H9 (cell line): ENCODE results near the gene FAM171A1. TPM values are rescaled to one million over a fixed set of nuclear protein-coding genes. Genes with fewer than 3 reads are reported as not detected.

Experiments
- DNase-seq: peaks from one replicate; pipeline ENCODE4 v3.0.0-alpha.2; 2017
- H2AFZ ChIP-seq: one replicate; pipeline ENCODE4 v1.6.1; 2013; ENCODE audit warnings: mild to moderate bottlenecking, low read length, control low read depth, moderate library complexity
- H2AK5ac ChIP-seq: 2 replicates; pipeline ENCODE4 v1.6.1; 2013; ENCODE audit warnings: low read length, control low read depth, mixed read lengths; ENCODE audit not compliant: insufficient read length
- H2BK120ac ChIP-seq: one replicate; pipeline ENCODE4 v1.6.1; 2013; ENCODE audit warnings: low read depth, mild to moderate bottlenecking, low read length, control low read depth, inconsistent platforms; ENCODE audit not compliant: poor library complexity, severe bottlenecking
- H2BK12ac ChIP-seq: 2 replicates; pipeline ENCODE4 v1.6.1; 2013; ENCODE audit warnings: low read length, control low read depth, mixed read lengths, low read depth; ENCODE audit not compliant: insufficient read length
- H2BK15ac ChIP-seq: 2 replicates; pipeline ENCODE4 v1.6.1; 2013; ENCODE audit warnings: low read depth, low read length, control low read depth
- H2BK20ac ChIP-seq: one replicate; pipeline ENCODE4 v1.6.1; 2013; ENCODE audit warnings: low read depth, mild to moderate bottlenecking, low read length, control low read depth, inconsistent platforms; ENCODE audit not compliant: poor library complexity, severe bottlenecking
- H2BK5ac ChIP-seq: 2 replicates; pipeline ENCODE4 v1.6.1; 2013; ENCODE audit warnings: low read length, control low read depth, mixed read lengths; ENCODE audit not compliant: insufficient read length
- H3K14ac ChIP-seq: 2 replicates; pipeline ENCODE4 v1.6.1; 2013; ENCODE audit warnings: low read length, control low read depth; ENCODE audit not compliant: insufficient read depth
- H3K18ac ChIP-seq: 2 replicates; pipeline ENCODE4 v1.6.1; 2013; ENCODE audit warnings: low read depth, mild to moderate bottlenecking, mixed read lengths, low read length, control low read depth; ENCODE audit not compliant: insufficient read length
- H3K23ac ChIP-seq: 2 replicates; pipeline ENCODE4 v1.6.1; 2013; ENCODE audit warnings: low read length, control low read depth, mixed read lengths, low read depth; ENCODE audit not compliant: insufficient read length
- H3K23me2 ChIP-seq: 2 replicates; pipeline ENCODE4 v1.6.1; 2013; ENCODE audit warnings: low read depth, mild to moderate bottlenecking, mixed read lengths, low read length, control low read depth; ENCODE audit not compliant: insufficient read length, poor library complexity, severe bottlenecking
- H3K27ac ChIP-seq: 2 replicates; pipeline ENCODE4 v1.5.1; 2013; ENCODE audit warnings: low read length, control low read depth, mixed read lengths, low read depth; ENCODE audit not compliant: insufficient read length
- H3K27me3 ChIP-seq: 2 replicates; pipeline ENCODE4 v1.6.1; 2013; ENCODE audit warnings: low read length, control low read depth, inconsistent platforms; ENCODE audit not compliant: insufficient read depth
- H3K4ac ChIP-seq: 2 replicates; pipeline ENCODE4 v1.6.1; 2013; ENCODE audit warnings: low read depth, mild to moderate bottlenecking, control low read depth, inconsistent platforms, low read length, moderate library complexity
- H3K4me1 ChIP-seq: 2 replicates; pipeline ENCODE4 v1.6.1; 2013; ENCODE audit warnings: low read length, control low read depth, inconsistent platforms; ENCODE audit not compliant: insufficient read depth
- H3K4me2 ChIP-seq: 2 replicates; pipeline ENCODE4 v1.6.1; 2013; ENCODE audit warnings: low read length, control low read depth, mixed read lengths; ENCODE audit not compliant: insufficient read length, insufficient read depth
- H3K56ac ChIP-seq: 2 replicates; pipeline ENCODE4 v1.6.1; 2013; ENCODE audit warnings: low read depth, mild to moderate bottlenecking, mixed read lengths, low read length, control low read depth; ENCODE audit not compliant: insufficient read length
- H3K79me1 ChIP-seq: 2 replicates; pipeline ENCODE4 v1.6.1; 2013; ENCODE audit warnings: low read depth, mild to moderate bottlenecking, moderate library complexity, low read length, control low read depth, inconsistent platforms; ENCODE audit not compliant: insufficient read depth, poor library complexity, severe bottlenecking
- H3K79me2 ChIP-seq: 2 replicates; pipeline ENCODE4 v1.6.1; 2013; ENCODE audit warnings: low read length, control low read depth, inconsistent platforms; ENCODE audit not compliant: insufficient read depth
- H3K9ac ChIP-seq: 2 replicates; pipeline ENCODE4 v1.6.1; 2013; ENCODE audit warnings: low read length, control low read depth, mixed read lengths; ENCODE audit not compliant: insufficient read length; ENCODE audit errors: extremely low read depth
- H3K9me3 ChIP-seq: one replicate; pipeline ENCODE4 v1.6.1; 2013; ENCODE audit warnings: low read depth, low read length, inconsistent platforms; ENCODE audit not compliant: control insufficient read depth
- H3T11ph ChIP-seq: one replicate; pipeline ENCODE4 v1.6.1; 2013; ENCODE audit warnings: mild to moderate bottlenecking, low read length, control low read depth, inconsistent platforms
- H4K20me1 ChIP-seq: one replicate; pipeline ENCODE4 v1.6.1; 2013; ENCODE audit not compliant: control insufficient read depth, insufficient read length, insufficient read depth
- H4K5ac ChIP-seq: 2 replicates; pipeline ENCODE4 v1.6.1; 2013; ENCODE audit warnings: low read depth, mild to moderate bottlenecking, mixed read lengths, low read length, control low read depth; ENCODE audit not compliant: insufficient read length
- H4K8ac ChIP-seq: replicated peaks from 2 replicates; pipeline ENCODE4 v1.6.1; 2013; ENCODE audit warnings: low read length, control low read depth, mixed read lengths, low read depth; ENCODE audit not compliant: insufficient read length
- H4K91ac ChIP-seq: 2 replicates; pipeline ENCODE4 v1.6.1; 2013; ENCODE audit warnings: low read depth, mild to moderate bottlenecking, moderate library complexity, mixed read lengths, low read length, control low read depth; ENCODE audit not compliant: insufficient read length
- H3K27ac Mint-ChIP-seq, 3 experiments: 2 replicates in 2 of 3; 3 replicates in 1 of 3; pipeline ENCODE4 v1.8.0; 2020 to 2021; ENCODE audit warnings: mixed read lengths in 3 of 3, mild to moderate bottlenecking in 1 of 3, moderate library complexity in 1 of 3
- H3K27me3 Mint-ChIP-seq: 2 replicates; pipeline ENCODE4 v1.8.0; 2021; ENCODE audit warnings: low read depth, mild to moderate bottlenecking, moderate library complexity, mixed read lengths
- H3K36me3 Mint-ChIP-seq, 3 experiments: 2 replicates in 2 of 3; 3 replicates in 1 of 3; pipeline ENCODE4 v1.8.0; 2020 to 2021; ENCODE audit warnings: low read depth in 3 of 3, mixed read lengths in 3 of 3; ENCODE audit not compliant: insufficient read depth in 1 of 3
- H3K4me1 Mint-ChIP-seq, 2 experiments: 2 replicates each; pipeline ENCODE4 v1.8.0; 2020; ENCODE audit warnings: mixed read lengths in 2 of 2
- H3K4me3 Mint-ChIP-seq, 2 experiments: 2 replicates in 1 of 2; 3 replicates in 1 of 2; pipeline ENCODE4 v1.8.0; 2020 to 2021; ENCODE audit warnings: mild to moderate bottlenecking in 2 of 2, mixed read lengths in 2 of 2, moderate library complexity in 1 of 2
- H3K9me3 Mint-ChIP-seq, 2 experiments: 2 replicates in 1 of 2; 3 replicates in 1 of 2; pipeline ENCODE4 v1.8.0; 2020; ENCODE audit warnings: mild to moderate bottlenecking in 2 of 2, mixed read lengths in 2 of 2, moderate library complexity in 1 of 2
- CTCF ChIP-seq: fragments of 200-600 bp; sonication (generic); conservative IDR thresholded peaks from 3 replicates; pipeline ENCODE4 v1.8.0; 2021; ENCODE audit warnings: antibody characterized with exemption, mild to moderate bottlenecking
- WGBS: extraction: QIAGEN DNeasy Blood & Tissue Kit; methylation state at CpG from one replicate; pipeline ENCODE4 v1.1.7; 2013; ENCODE audit warnings: missing lambda C conversion rate, low lambda C conversion rate, mixed read lengths; ENCODE audit not compliant: insufficient read length; ENCODE audit errors: extremely low coverage; 5-methylcytosine and 5-hydroxymethylcytosine counted together
- total RNA-seq: library from RNA; stranded (reverse); gene quantifications from 2 replicates; pipeline ENCODE4 v1.2.1, GENCODE V29; 2021

Gene FAM171A1
- total RNA-seq, 1 experiment from 2014 or later = 37.4 TPM

DNA sequence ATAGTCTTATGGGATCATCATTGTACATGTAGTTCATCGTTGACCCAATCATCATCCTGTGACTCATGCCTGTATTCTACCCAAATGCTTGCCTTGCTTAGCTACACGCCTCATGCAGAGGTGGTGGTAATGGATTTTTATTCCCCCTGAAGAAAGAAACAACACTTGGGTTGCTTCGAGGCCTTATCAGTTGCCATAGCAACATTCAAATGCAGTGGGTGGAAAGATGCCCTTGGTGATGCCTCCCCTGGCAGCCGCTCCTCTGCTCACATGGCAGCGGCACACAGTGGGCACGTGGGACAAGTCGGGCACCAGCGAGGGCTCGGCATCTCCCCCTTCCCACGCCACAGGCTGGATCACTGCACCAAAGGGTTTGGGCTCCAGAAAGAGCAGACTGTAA is 148.6 kb downstream of the FAM171A1 start:
- H3K27ac ChIP-seq = no peak overlapping the region
- no peaks in the 10 kb centered on the region for H3K4me1 ChIP-seq
- Mint-ChIP-seq H3K9me3 (peaks cover 0 to 2% of the 10 kb centered on the region in 2 experiments; a peak in 1 of 5 replicates), H3K27ac (no peak overlapping the region), H3K27me3 (no peaks in the 10 kb centered on the region), H3K36me3 (peaks cover 5 to 20% (median 6%) of the 10 kb centered on the region in 3 experiments; a peak in 5 of 7 replicates), H3K4me3 (no peak overlapping the region), H3K4me1 (no peaks in the 10 kb centered on the region)
- H3K27me3 ChIP-seq = no peaks in the 10 kb centered on the region
- no peak overlapping the region for H2BK120ac ChIP-seq
- no peaks in the 10 kb centered on the region for H3K79me1 ChIP-seq
- no peak overlapping the region for H4K8ac ChIP-seq
- no peak overlapping the region for H3K23ac ChIP-seq
- H3T11ph ChIP-seq = no peak overlapping the region
- no peak overlapping the region for H3K14ac ChIP-seq
- H3K23me2 ChIP-seq = no peaks in the 10 kb centered on the region
- TF ChIP-seq CTCF = no peak
- H2BK20ac ChIP-seq = no peak overlapping the region
- H2BK5ac ChIP-seq = no peak overlapping the region
- H4K20me1 ChIP-seq = no peaks in the 10 kb centered on the region
- no peaks in the 10 kb centered on the region for H3K9me3 ChIP-seq
- H2BK15ac ChIP-seq = no peak overlapping the region
- no peaks in the 10 kb centered on the region for H3K79me2 ChIP-seq
- H3K4ac ChIP-seq = no peak overlapping the region
- H3K18ac ChIP-seq = no peak overlapping the region
- DNase-seq = no peak
- H4K91ac ChIP-seq = no peak overlapping the region
- H4K5ac ChIP-seq = no peak overlapping the region
- H3K4me2 ChIP-seq = no peak overlapping the region
- H3K56ac ChIP-seq = no peak overlapping the region
- no peak overlapping the region for H2AK5ac ChIP-seq
- no peak overlapping the region for H2BK12ac ChIP-seq
- no CpG with 5 or more reads among the region's 10 CpGs for WGBS
- H2AFZ ChIP-seq = no peak overlapping the region
- no peak overlapping the region for H3K9ac ChIP-seq
